Mammary epithelial cell (primary cell): ENCODE data around the gene DBX1.

ENCODE experiments used
- EZH2 ChIP-seq: IDR thresholded peaks from 2 replicates; pipeline ENCODE4 v1.6.1; 2012; ENCODE audit warnings: low read length, inconsistent platforms, borderline replicate concordance
- TF ChIP-seq, protein P1 (sequence below), 2 donors: IDR thresholded peaks in 1 of 2; conservative IDR thresholded peaks in 1 of 2; 2 replicates each; pipeline ENCODE4 v1.5.1; 2011 to 2012; ENCODE audit warnings: inconsistent platforms in 2 of 2, low read length in 2 of 2, mild to moderate bottlenecking in 2 of 2, control low read depth in 1 of 2, low read depth in 1 of 2; ENCODE audit not compliant: insufficient read depth in 1 of 2; ENCODE audit errors: extremely low read depth in 1 of 2

DNA sequence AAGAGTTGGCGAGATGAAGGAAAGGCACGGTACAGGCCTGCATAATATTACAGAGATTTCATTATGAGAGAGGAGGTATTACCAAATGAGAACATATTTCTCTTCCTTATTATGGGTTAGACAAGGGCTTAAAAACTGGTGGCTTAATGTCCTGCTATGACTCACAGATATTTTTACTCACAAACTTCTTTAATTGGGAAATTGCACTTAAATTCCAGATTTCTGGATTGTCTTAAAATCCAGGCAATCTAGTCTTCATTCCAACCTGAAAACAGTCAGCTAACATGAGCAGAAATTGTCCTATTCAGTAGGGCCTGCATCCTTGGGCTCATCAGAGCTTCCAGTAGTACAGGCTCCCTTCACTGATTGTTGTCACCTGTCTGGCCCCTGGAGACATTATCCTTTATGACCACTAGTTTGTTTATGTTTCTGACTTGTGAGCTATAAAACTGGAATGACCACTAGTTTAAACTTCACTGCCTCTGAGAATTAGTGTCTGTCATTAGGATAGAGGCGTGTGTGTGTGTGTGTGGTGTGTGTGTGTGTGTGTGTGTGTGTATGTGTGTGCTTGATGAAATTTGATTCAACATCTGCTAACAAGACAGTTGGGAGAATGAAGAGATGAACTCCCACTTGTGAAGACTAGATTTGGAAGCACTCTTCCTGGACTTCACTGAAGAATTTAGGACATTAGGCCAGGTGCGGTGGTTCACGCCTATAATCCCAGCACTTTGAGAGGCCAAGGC is 25.1 kb downstream of the DBX1 start:
- TF ChIP-seq, protein P1, sequence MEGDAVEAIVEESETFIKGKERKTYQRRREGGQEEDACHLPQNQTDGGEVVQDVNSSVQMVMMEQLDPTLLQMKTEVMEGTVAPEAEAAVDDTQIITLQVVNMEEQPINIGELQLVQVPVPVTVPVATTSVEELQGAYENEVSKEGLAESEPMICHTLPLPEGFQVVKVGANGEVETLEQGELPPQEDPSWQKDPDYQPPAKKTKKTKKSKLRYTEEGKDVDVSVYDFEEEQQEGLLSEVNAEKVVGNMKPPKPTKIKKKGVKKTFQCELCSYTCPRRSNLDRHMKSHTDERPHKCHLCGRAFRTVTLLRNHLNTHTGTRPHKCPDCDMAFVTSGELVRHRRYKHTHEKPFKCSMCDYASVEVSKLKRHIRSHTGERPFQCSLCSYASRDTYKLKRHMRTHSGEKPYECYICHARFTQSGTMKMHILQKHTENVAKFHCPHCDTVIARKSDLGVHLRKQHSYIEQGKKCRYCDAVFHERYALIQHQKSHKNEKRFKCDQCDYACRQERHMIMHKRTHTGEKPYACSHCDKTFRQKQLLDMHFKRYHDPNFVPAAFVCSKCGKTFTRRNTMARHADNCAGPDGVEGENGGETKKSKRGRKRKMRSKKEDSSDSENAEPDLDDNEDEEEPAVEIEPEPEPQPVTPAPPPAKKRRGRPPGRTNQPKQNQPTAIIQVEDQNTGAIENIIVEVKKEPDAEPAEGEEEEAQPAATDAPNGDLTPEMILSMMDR (conservative IDR thresholded peaks at IDR 0.05 in 1 of 2, IDR thresholded peaks at IDR 0.05 in 1 of 2; ENCODE audit: extremely low read depth in 1 of 2, insufficient read depth in 1 of 2, low read depth in 1 of 2, low read length in 2 of 2): no peak
- TF ChIP-seq EZH2: no peak
